Hematopoietic multipotent progenitor cell treated with erythropoietin and hydrocortisone succinate and interleukin-3 and kit ligand, for 4 days (in vitro differentiated cells): ENCODE results near the gene RUBCN.
"Not testable (repeated sequence)": the region's sequence is repeated elsewhere in the genome, so short reads cannot be mapped to it uniquely, and the experiment has no call there.

ENCODE experiments used
- DNase-seq: peaks from one replicate; pipeline ENCODE4 v3.0.0-alpha.2; 2015

Gene RUBCN

DNA sequence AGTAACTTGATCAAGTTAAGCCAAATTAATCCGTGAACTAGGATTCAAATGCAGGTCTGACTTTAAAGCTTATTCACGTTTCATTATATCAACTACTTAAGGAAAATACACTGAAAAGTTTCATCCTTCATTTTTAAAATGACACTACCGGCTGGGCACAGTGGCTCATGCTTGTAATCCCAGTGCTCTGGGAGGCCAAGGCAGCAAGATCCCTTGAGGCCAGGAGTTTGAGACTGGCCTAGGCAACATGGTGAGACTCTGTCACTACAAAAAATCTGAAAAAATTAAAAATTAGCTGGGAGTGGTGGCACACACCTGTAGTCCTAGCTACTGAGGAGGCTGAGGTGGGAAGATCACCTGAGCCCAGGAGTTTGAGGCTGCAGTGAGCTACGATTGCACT is 3.7 kb downstream of the RUBCN start:
- no peak for DNase-seq

DNA sequence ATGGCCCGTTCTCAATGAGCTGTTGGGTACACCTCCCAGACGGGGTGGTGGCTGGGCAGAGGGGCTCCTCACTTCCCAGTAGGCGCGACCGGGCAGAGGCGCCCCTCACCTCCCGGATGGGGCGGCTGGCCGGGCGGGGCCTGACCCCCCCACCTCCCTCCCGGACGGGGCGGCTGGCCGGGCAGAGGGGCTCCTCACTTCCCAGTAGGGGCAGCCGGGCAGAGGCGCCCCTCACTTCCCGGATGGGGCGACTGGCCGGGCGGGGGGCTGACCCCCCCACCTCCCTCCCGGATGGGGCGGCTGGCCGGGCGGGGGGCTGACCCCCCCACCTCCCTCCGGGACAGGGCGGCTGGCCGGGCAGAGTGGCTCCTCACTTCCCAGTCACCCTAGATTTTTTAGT is 5.2 kb downstream of the RUBCN start:
- not testable (repeated sequence) for DNase-seq

DNA sequence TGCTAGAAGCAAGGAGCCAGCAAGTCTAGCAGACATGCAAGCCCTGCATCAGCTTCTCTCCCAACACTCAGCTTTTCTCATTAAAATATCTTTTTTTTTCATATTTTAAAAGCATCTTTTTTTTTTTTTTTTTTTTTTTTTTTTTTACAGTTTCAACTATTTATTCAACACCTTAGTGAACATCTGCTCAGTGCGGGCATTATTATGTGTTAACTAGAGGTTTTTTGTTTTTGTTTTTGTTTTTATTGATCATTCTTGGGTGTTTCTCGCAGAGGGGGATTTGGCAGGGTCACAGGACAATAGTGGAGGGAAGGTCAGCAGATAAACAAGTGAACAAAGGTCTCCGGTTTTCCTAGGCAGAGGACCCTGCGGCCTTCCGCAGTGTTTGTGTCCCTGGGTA is 5.9 kb downstream of the RUBCN start:
- not testable (repeated sequence) for DNase-seq

DNA sequence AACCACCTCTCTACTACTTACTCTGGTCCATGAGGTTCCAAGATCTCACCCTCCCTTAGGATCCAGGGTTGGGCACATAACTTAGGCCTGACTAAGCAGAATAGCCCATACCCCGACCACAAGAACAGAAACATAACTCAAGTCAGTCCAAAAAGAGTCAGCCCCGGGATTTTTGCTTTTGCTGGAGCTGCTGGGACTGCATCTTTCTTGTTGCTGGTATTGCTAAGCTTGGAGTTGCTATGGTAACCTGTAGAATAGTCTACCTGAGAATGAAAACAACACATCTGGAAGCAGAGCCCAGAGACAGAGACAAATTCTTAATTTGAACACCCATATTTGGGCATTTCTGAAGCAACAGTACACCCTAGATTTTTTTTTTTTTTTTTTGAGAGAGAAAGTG is 6.5 kb downstream of the RUBCN start:
- peak; percentile 8 for DNase-seq

DNA sequence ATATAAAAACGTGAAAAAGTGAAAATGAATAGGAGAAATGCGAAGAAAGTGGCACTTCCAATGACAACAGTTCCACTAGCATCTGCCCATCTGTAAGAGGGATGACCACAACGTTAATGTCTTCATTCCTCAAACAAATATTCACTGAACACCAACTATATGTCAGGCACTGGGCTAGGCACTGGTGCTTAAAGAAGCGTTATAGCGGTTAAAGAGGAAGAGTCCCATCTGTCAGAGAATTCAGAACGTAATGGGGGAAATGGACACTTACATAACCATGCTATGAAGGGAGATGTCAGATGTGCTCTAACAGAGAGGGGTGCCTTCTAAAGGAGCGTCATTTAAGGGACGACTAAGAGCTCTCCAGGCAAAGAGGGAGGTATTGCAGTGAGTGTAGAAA is 8.2 kb downstream of the RUBCN start:
- DNase-seq: peak; percentile 10

DNA sequence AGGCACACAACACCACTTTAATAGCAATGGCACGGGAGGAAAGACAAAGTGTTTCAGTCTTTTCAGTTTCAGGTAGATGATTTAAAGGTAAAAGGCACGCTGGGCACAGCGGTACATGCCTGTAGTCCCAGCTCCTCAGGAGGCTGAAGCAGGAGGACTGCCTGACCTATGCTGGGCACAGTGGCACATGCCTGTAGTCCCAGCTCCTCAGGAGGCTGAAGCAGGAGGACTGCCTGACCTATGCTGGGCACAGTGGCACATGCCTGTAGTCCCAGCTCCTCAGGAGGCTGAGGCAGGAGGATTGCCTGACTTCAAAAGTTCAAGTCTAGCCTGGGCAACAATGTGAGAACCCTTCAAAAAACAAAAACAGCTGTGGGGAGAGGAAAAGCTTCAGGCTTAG is 8.8 kb downstream of the RUBCN start:
- not testable (repeated sequence) for DNase-seq

DNA sequence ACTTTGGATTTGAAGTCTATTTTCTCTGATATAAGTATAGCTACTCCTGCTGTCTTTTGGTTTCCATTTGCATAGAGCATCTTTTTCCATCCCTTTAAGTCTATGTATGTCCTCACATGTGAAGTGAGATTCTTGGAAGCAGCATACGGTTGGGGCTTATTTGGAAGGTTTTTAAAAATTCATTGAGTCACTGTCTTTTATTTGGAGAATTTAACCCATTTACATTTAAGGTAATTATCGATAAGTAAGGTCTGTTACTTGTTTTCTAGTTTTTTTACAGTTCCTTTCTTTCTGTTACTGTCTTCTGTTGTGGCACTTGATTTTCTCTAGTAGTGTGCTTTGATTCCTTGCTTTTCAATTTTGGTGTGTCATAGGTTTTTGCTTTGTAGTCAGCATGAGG is 14.0 kb downstream of the RUBCN start:
- no peak for DNase-seq

DNA sequence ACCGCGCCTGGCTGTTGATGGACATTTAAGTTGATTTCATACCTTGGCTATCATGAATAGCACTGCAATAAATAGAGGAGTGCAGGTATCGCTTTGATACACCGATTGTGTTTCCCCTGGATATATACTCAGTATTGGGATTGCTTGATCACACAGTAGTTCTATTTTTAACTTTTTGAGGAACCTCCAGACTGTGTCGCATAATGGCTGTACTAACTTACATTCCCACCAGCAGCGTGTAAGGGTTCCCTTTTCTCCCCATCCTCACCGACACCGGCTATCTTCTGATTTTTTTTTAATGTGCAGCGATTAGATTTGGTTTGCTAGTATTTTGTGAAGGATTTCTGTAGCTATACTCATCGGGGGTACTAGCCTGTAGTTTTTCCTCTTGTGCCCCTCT is 16.0 kb downstream of the RUBCN start:
- no peak for DNase-seq

DNA sequence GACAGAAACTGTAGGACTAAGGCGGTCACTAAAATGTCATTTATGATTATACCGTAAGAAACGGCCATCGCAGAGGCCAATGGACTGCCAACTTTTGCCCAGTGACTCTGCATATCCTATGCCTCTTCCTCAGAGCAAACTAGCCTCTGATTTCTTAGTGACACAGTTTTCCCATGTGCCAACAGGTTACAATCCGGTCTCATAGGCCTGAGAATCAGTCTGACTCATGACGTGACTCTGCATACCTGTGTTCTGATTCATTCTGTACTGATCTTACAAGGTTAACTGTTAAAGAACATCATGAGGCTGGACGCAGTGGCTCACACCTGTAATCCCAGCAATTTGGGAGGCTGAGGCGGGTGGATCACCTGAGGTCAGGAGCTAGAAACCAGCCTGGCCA is 17.8 kb downstream of the RUBCN start:
- no peak for DNase-seq

DNA sequence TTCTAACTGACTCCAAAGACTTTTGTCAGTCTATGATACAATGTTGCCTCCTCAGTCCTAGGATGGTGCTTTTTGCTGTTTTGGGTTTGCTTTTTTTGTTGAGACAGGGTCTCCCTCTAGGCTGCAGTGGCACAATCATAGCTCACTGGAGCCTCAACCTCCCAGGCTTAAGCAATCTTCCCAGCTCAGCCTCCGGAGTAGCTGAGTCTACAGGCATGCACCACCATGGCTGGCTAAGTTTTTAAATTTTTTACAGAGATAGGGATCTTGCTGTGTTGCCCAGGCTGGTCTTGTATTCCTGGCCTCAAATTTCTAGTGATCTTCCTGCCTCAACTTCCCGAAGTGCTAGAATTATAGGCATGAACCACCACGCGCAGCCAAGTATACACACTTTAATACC is 22.5 kb downstream of the RUBCN start:
- no peak for DNase-seq

DNA sequence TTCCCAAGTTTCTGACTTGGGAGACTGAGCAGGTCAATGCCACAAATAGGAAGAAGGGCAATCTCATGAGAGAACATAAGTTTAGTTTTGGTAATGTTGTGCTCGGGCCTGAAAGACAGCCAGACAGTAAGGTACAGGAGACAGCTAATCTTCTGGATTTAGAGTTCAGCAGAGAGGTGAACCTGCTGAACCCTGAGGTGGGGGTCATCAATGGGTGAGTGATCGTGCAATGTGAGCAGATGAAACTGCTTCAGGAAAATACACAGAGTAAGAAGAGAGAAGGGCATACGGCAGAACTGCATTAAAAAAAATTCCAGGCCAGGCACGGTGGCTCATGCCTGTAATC is 23.3 kb downstream of the RUBCN start:
- DNase-seq: no peak

DNA sequence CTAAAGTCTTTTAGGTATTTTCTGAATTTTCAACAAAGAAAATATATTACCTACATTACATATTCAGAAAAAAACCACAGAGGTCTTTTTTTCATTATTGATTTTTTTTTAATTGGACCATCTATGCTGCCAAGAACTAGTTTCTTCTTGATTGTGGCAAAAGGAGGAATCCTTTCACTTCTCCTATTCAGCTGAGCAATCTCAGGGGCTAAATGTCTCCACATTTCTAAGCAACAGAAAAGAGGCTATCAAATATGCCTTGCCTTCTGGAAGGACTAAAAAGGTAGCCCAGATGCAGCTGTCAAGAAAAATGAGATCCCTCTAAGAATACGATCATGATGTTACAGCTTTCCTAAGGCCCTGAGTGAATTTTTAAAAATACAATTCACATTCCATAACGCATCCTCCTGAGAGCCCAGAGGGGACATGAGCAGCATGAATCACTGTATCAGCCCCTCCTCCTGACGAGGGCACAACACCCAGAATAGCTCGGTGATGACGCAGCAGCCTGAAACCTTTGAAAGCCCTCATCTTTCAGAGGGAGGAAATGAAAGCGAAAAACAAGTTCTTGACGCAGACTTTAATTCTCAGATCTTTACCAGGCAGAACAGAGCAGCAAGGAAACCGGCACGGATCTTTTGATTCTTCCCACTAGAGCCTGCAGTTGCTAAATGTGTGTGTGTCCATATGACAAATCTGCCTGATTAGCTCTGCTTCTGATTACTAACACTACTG is 24.6 kb downstream of the RUBCN start:
- peak; percentile 88 for DNase-seq

DNA sequence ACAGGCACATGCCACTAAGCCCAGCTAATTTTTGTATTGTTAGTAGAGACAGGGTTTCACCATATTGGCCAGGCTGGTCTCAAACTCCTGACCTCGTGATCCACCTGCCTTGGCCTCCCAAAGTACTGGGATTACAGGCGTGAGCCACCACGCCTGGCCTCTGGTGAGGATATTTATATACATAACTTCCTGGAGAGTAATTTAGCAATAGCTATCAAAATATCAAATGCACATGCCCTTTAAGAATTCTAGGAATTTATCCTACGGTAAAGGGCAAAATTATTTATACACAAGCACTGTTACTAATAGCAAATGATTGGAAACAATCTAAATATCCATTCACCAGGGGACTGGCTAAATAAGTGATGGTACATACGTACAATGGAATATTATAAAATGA is 25.7 kb downstream of the RUBCN start:
- DNase-seq: not testable (repeated sequence)

DNA sequence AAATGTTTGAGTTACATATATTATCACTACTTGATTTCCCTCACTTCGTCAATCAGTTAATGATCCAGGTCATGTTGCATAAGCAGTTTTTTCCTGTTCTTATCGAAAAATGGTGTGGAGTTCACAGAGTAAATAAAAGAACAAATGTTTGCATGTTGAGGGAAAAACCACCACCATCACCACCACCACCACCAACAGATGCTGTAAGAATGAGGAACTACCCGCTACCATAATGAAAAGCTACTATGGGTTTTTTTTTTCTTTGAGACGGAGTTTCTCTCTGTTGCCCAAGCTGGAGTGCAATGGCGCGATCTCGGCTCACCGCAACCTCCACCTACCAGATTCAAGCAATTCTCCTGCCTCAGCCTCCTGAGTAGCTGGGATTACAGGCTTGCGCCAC is 27.6 kb downstream of the RUBCN start:
- DNase-seq: peak; percentile 84

DNA sequence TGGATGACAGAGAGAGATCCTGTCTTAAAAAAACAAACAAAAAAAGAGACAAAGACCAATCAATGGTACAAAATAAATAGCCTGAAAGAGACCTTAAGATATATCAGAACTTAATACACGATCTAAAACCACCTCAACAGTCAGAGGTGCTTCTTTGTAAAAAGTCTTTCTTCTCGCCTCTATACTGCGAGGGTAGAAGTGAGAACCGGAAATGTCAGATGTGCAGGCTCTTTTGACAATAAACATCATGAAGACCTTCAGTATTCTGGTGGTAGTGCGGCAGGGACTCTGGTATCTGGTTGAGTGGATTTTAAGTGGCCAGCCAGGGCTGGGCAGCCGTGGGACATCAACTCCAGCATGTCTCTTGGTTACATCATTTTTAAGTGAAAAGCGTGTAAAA is 30.0 kb downstream of the RUBCN start:
- DNase-seq: no peak

DNA sequence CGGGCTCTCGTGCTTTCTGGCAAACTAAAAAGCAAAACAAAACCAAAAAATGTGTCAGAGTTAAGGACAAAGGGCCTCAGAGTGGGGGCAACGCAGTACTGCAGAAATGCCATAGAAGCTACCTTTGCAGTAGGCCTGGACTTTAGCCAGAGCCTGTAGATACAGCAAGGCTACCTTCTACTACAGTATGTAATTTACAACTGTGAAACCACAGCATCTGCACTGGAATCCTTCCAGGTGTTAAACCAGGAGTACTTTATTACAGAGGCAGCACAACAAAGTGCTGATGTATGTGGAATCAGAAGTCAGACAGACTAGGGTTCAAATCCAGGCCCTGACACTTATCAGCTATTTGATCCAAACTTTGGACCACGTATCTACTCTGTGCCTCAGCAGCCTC is 34.9 kb downstream of the RUBCN start:
- DNase-seq: no peak

DNA sequence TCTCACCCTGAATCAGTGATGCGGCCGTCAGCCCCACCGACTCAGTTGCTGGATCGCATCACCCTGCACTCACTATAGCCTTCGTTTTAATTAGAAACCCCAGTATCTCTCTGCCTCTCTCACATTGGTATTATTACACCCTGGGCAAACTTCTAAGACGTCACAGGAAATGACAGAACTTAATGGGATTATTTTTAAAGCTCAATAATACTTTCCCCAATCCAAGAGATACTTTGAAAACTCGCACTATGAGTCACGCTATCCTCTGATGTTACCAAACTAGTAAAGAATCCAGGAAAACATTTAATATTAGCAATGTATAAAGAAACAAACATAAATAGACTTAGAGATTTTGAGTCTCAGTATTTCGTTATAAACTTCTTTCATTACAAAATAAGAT is 36.6 kb downstream of the RUBCN start:
- DNase-seq: no peak

DNA sequence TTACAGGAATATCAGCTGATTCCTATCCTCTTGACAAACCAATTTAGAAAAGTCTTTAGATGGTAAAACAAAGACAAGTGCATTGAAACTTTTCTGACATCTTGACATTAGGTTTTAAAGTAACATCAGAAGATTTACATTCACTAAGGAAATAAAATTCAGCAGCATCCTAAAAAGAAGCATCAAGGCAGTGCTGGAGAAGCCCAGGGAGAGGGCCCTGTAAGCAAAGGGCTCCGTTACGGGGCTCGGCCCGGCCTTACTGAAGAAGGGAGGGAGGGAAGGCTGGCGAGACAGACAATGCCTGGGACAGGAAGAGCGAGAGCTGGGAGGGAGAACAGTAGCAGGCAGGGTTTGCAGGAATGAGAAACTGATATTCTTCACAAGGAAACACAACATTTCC is 39.3 kb downstream of the RUBCN start:
- DNase-seq: no peak

DNA sequence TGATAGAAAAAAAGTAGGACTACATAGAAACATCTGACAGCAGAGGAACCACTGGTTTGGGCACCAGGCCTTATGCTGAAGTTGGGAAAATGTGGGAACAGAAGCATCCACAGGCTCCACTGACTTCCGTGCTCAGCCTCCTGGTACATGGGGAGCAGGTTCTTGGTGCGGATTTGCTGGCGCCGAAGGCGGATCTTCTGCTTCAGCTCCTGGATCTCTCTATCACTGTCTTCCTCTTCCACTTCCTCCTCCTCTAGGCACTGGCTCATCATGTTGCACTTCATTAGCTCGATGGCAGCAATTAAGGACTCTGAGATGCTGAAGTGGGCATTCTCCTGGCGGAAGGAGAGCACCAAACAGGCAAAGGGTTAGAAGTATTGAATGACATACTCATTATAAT is 42.5 kb downstream of the RUBCN start:
- DNase-seq: no peak

DNA sequence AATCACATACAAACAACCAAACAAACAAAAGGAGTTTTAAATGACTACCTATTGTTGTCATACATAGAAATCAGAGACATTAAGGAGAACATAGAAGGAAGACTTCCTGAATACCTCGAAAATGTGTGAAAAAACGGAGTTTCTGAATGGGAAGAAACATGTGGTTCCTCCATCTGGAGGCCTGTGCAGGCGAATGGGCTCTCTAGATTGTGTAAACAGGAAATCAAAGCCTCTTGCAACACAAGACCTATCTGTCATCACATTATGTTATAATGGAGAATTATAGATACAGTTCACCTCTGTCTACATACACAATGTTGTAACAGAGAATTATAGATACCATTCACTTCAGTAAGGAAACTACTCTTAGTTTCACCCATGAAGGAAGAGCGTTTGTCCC is 44.1 kb downstream of the RUBCN start:
- DNase-seq: peak; percentile 64

DNA sequence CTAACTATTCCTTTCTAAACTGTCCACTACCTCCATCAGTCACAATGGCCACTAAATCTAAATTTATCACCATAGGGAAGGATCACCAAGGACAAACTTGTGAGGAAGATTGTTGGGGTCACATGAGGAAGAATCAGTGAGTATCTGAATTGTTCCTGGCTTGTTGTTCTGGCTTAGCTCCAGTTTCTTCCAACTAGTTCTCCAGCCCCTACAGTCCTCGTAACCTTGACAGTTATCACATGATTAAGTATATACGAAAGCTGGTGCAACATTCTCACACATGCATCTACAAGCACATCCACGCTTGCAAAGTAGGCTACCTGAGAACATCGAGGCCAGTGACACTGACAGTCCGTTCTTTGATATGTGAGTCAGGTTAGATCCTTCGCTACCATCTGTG is 46.0 kb downstream of the RUBCN start:
- no peak for DNase-seq

DNA sequence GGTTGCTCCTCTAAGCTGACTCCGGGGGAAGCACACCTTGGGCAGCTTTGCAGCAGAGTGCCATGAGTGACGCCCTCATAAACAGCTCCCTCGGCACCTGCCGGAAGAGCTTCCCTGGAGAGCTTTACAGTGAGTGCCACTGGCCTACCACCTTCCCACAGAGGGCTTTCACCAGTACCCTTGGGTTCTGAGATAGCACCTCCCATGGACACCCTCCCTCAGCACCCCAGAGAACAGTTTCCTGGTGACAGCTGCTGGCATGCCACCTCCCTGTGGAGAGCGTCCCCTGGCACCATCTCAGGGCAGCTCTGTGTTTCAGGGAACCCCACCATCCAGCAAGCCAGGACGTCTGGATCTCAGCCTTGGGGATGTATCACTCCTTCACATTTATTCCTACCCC is 49.1 kb downstream of the RUBCN start:
- DNase-seq: no peak

DNA sequence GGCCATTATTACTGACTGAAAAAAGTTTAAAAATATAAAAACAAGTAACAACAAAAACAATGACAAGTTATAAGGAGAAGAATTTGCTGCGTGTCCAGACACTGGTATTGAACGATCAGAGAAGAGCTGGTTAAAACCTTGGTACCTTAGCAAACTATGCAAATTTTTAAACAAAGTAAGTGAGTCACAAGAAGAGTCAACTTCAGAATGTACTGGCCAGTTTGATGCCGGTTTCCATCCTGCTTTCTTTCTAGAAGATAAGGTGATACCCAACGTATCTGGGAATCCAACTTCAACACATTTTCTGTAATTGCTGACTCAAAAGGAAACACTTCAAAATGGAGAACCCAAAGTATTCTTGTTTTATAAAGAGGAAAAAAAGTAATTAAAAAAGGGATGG is 49.8 kb downstream of the RUBCN start:
- DNase-seq: no peak

DNA sequence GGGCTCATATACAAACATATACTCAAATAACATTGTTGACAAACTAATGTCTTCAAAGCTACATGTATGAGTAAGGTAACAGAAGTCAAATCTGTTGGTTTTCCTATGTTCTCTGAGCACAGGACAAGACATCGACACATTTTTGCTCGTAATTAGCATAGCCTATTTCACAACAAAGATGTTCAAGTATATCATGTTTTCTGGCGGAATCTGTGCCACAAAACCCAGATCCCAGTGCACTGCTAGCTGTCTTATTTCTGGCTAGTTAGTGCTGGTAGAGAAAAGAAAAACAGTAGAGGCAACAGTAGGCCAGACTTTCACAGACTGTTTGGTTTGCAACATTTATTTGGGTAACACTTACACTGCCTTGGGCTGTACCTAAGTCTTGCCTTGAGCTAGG is 51.2 kb downstream of the RUBCN start:
- DNase-seq: no peak

DNA sequence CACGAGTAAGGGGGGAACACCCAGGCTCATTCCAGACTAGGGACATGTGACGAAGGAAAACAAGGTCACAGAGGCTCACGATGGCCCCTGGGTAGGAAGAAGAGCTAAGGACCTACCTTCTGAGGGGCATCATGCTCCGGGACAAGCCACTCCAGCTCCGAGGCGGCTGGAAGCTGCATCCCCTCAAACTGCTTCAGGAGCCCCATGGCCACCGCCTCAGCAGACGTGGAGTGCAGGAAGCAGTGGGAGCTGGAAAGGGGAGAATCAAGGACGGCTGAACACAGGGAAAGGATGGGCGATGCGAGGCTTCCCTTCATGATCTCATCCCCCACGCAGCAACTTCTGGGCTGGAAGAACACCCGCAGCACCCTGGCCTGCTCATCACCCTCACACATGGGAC is 53.5 kb downstream of the RUBCN start:
- no peak for DNase-seq

DNA sequence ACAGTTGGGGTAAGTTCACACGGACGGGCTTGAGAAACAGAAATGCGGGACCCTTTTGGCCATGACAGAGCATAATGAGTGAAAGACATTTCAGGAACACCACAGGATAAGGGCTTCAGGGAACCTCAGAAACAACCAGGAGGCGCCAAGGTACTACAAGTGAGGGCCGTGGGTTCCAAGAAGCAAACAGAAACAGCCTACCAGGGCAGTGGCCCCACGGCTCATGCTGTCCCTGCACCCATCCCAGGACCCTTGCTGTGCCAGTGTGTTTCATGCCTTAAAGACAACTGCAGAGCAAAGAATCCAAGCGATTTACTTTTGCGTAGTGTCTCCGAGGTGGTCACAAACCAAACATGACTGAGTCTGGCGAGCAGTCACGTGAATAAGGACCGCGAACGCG is 54.0 kb downstream of the RUBCN start:
- peak; percentile 21 for DNase-seq
